Breast epithelium (tissue), 4 donors: ENCODE data around the gene RTL10. TPM values are rescaled to one million over a fixed set of nuclear protein-coding genes. Genes with fewer than 3 reads are reported as not detected.

Source experiments
- DNase-seq, 2 donors: peaks; one replicate each; pipeline ENCODE4 v3.0.0-alpha.2; 2019; ENCODE audit warnings: low spot score in 2 of 2
- H3K27ac ChIP-seq, 2 donors: fragments of 200-600 bp; sonication (generic) in 1 of 2; one replicate each; pipeline ENCODE4 v1.5.1; 2016 to 2019; ENCODE audit warnings: mild to moderate bottlenecking in 1 of 2
- H3K27me3 ChIP-seq, 2 donors: fragments of 200-600 bp; sonication (generic) in 1 of 2; one replicate each; pipeline versions ENCODE4 v1.5.1 to v1.6.0; 2017 to 2019; ENCODE audit warnings: control low read depth in 1 of 2, mild to moderate bottlenecking in 1 of 2
- H3K36me3 ChIP-seq: fragments of 200-600 bp; one replicate; pipeline ENCODE4 v1.5.1; 2019
- H3K4me1 ChIP-seq, 2 donors: fragments of 200-600 bp; sonication (generic); one replicate each; pipeline ENCODE4 v1.5.1; 2016 to 2019; ENCODE audit warnings: control low read depth in 1 of 2
- H3K4me3 ChIP-seq, 3 donors: fragments of 200-600 bp; sonication (generic); 1 replicate in 2 of 3; 2 replicates in 1 of 3; pipeline ENCODE4 v1.5.1; 2016 to 2019; ENCODE audit warnings: mild to moderate bottlenecking in 3 of 3, moderate library complexity in 2 of 3
- H3K9me3 ChIP-seq, 2 donors: fragments of 200-600 bp; sonication (generic) in 1 of 2; one replicate each; pipeline ENCODE4 v1.5.1; 2016 to 2019; ENCODE audit warnings: control low read depth in 1 of 2
- CTCF ChIP-seq, 3 donors: fragments of 450-650 bp; IDR thresholded peaks; one replicate each; pipeline ENCODE4 v1.5.1; 2016 to 2017; ENCODE audit warnings: antibody characterized with exemption in 3 of 3, mild to moderate bottlenecking in 3 of 3, moderate library complexity in 3 of 3
- POLR2A ChIP-seq: fragments of 450-650 bp; IDR thresholded peaks from one replicate; pipeline ENCODE4 v1.6.1; 2016; ENCODE audit warnings: antibody characterized with exemption, mild to moderate bottlenecking, moderate library complexity
- POLR2AphosphoS5 ChIP-seq, 3 donors: sonication (generic); formaldehyde crosslinking; IDR thresholded peaks; one replicate each; pipeline ENCODE4 v1.6.1; 2017; ENCODE audit warnings: antibody characterized with exemption in 3 of 3
- intact Hi-C: fragments of 100-400 bp; cut with DNase I; formaldehyde crosslinking; loops from one replicate; pipeline ENCODE4 v1.15.1; 2023; ENCODE audit warnings: low total_unique reads
- total RNA-seq, 3 donors: library from RNA; depleted of rRNA; stranded (reverse); fragments of >200 nt; gene quantifications; one replicate each; pipeline ENCODE4 v1.1.0, GENCODE V29; 2016

Gene RTL10
- total RNA-seq, 3 donors from 2014 or later, result 6.7 to 21.5 (median 14.1) TPM

- Histone ChIP-seq H3K36me3 (no peaks in the 10 kb centered on the region), H3K4me3 (no peak overlapping the region), H3K27ac (no peak overlapping the region), H3K4me1 (no peaks in the 10 kb centered on the region), H3K27me3 (no peaks in the 10 kb centered on the region), H3K9me3 (no peaks in the 10 kb centered on the region)
- DNase-seq, result peak in 1 of 2 donors; percentile 7
- intact Hi-C loops, result loop anchor here (1.0 kb wide), 1 partner anchor 28 kb away; no protein-coding TSS in a partner anchor
- no peak for TF ChIP-seq CTCF (IDR thresholded peaks at IDR 0.05)
- TF ChIP-seq POLR2A, result no peak
- TF ChIP-seq POLR2AphosphoS5 (IDR thresholded peaks at IDR 0.05), result no peak
Observed at GRCh38 chr22:19816372-19817119, 38.1 kb downstream of the RTL10 start.

- H3K27me3 ChIP-seq, result no peaks in the 10 kb centered on the region
- no peaks in the 10 kb centered on the region for H3K9me3 ChIP-seq
- H3K27ac ChIP-seq, result no peak overlapping the region
- no peak for DNase-seq
- intact Hi-C loops, result no loop called here
- H3K4me1 ChIP-seq, result no peaks in the 10 kb centered on the region
- TF ChIP-seq POLR2A (no peak), CTCF (IDR thresholded peaks at IDR 0.05) (no peak), POLR2AphosphoS5 (IDR thresholded peaks at IDR 0.05) (no peak)
- no peak overlapping the region for H3K4me3 ChIP-seq
- H3K36me3 ChIP-seq, result no peaks in the 10 kb centered on the region
Observed at GRCh38 chr22:19815823-19816290, 38.8 kb downstream of the RTL10 start.

- TF ChIP-seq POLR2A (no peak), POLR2AphosphoS5 (IDR thresholded peaks at IDR 0.05) (no peak), CTCF (IDR thresholded peaks at IDR 0.05) (no peak)
- Histone ChIP-seq H3K4me1 (no peaks in the 10 kb centered on the region), H3K27ac (no peak overlapping the region), H3K27me3 (no peaks in the 10 kb centered on the region), H3K4me3 (no peak overlapping the region), H3K36me3 (no peaks in the 10 kb centered on the region), H3K9me3 (no peaks in the 10 kb centered on the region)
- intact Hi-C loops, result no loop called here
- peak in 1 of 2 donors; percentile 12 for DNase-seq
Observed at GRCh38 chr22:19815093-19815822, 39.4 kb downstream of the RTL10 start.

- DNase-seq, result peak in 1 of 2 donors; percentile 5
- TF ChIP-seq POLR2AphosphoS5 (IDR thresholded peaks at IDR 0.05), result no peak
- TF ChIP-seq CTCF (IDR thresholded peaks at IDR 0.05), result no peak
- TF ChIP-seq POLR2A, result no peak
- no peak overlapping the region for H3K27ac ChIP-seq
Observed at GRCh38 chr22:19814428-19814827, 40.2 kb downstream of the RTL10 start.

GRCh38 chr22:19812910-19813309 lies 41.8 kb downstream of the RTL10 start:
- no peaks in the 10 kb centered on the region for H3K4me1 ChIP-seq
- no peak overlapping the region for H3K27ac ChIP-seq
- H3K27me3 ChIP-seq, result no peaks in the 10 kb centered on the region
- no peak overlapping the region for H3K4me3 ChIP-seq
- intact Hi-C loops, result no loop called here
- no peaks in the 10 kb centered on the region for H3K9me3 ChIP-seq
- no peaks in the 10 kb centered on the region for H3K36me3 ChIP-seq
- TF ChIP-seq POLR2AphosphoS5 (IDR thresholded peaks at IDR 0.05), result no peak
- TF ChIP-seq CTCF (IDR thresholded peaks at IDR 0.05), result no peak
- no peak for TF ChIP-seq POLR2A
- peak in 1 of 2 donors; percentile 11 for DNase-seq

More at GRCh38 chr22:19814428-19814827, 40.2 kb downstream of the RTL10 start:
- Histone ChIP-seq H3K27me3 (no peaks in the 10 kb centered on the region), H3K4me3 (no peak overlapping the region), H3K9me3 (no peaks in the 10 kb centered on the region), H3K4me1 (no peaks in the 10 kb centered on the region), H3K36me3 (no peaks in the 10 kb centered on the region)
- intact Hi-C loops, result no loop called here
